ENCODE results near the gene CAPN3. TPM values are rescaled to one million over a fixed set of nuclear protein-coding genes. Genes with fewer than 3 reads are reported as not detected.
A peak's percentile ranks its signal among the peaks of the same experiment; 100 is the strongest.
"Not testable (repeated sequence)": the region's sequence is repeated elsewhere in the genome, so short reads cannot be mapped to it uniquely, and the experiment has no call there.

Gene CAPN3
- 100 to 1,000 TPM in 3 of 4 donors, 10 to 100 TPM in 1; 96.8 to 263 (median 163) TPM for total RNA-seq

GRCh38 chr15:42359249-42359648 is at the start of gene CAPN3:
Gene CAPN3, plus strand, starts transcription at chr15:42359501. Its CDS starts 305 bp downstream, at chr15:42359806.
- peak; percentile 78 to 88 for ATAC-seq
- in situ Hi-C loops (cut with MboI; ENCODE audit: low sequenced_read_pairs in 4 of 4), result no loop called here

GRCh38 chr15:42313463-42313862 is 45.8 kb upstream of the CAPN3 start:
- peaks cover 5 to 29% of the 10 kb centered on the region in 2 donors for H3K36me3 ChIP-seq
- in situ Hi-C loops (cut with MboI; ENCODE audit: low sequenced_read_pairs in 4 of 4) (no loop called here), intact Hi-C loops (cut with DNase I; ENCODE audit: low total_unique reads) (loop anchor here (10.0 kb wide), 2 partner anchors 119 to 431 kb away; no protein-coding TSS in a partner anchor)
- H3K27me3 ChIP-seq, result no peaks in the 10 kb centered on the region
- DNase-seq, result no peak
- H3K4me3 ChIP-seq, result no peak overlapping the region
- no peaks in the 10 kb centered on the region for H3K9me3 ChIP-seq
- TF ChIP-seq CTCF (IDR thresholded peaks at IDR 0.05 in 4 of 5, conservative IDR thresholded peaks at IDR 0.05 in 1 of 5), result no peak
- TF ChIP-seq POLR2A (IDR thresholded peaks at IDR 0.05), result no peak
- peak overlapping the region in 2 of 4 donors; percentile 3 to 24 for H3K27ac ChIP-seq
- peaks cover 0 to 23% of the 10 kb centered on the region in 2 donors for H3K4me1 ChIP-seq
- peak in 1 of 2 donors; percentile 14 for ATAC-seq

More at GRCh38 chr15:42359249-42359648, at the start of gene CAPN3:
- Histone ChIP-seq H3K9me3 (no peaks in the 10 kb centered on the region), H3K27ac (peak within 1 kb of the TSS; percentile 93 to 97 (median 96)), H3K4me1 (peaks cover 52 to 58% of the 10 kb centered on the region in 2 donors), H3K27me3 (no peaks in the 10 kb centered on the region), H3K36me3 (no peaks in the 10 kb centered on the region), H3K4me3 (peak within 1 kb of the TSS; percentile 52 to 62 (median 60))
- DNase-seq, result peak; percentile 29 to 65
- TF ChIP-seq POLR2A (IDR thresholded peaks at IDR 0.05), result peak; percentile 50 to 55
- TF ChIP-seq CTCF (IDR thresholded peaks at IDR 0.05 in 4 of 5, conservative IDR thresholded peaks at IDR 0.05 in 1 of 5), result no peak
- intact Hi-C loops (cut with DNase I; ENCODE audit: low total_unique reads), result loop anchor here (2.0 kb wide), 2 partner anchors 28 kb away; no protein-coding TSS in a partner anchor

GRCh38 chr15:42314818-42315217 is 44.5 kb upstream of the CAPN3 start:
- DNase-seq (no peak), ATAC-seq (peak in 1 of 2 donors; percentile 47)
- Histone ChIP-seq H3K4me3 (no peak overlapping the region), H3K36me3 (peaks cover 5 to 16% of the 10 kb centered on the region in 2 donors), H3K27ac (peak overlapping the region in 3 of 4 donors; percentile 13 to 21 (median 19)), H3K4me1 (peaks cover 0 to 23% of the 10 kb centered on the region in 2 donors), H3K27me3 (no peaks in the 10 kb centered on the region), H3K9me3 (no peaks in the 10 kb centered on the region)
- TF ChIP-seq CTCF (IDR thresholded peaks at IDR 0.05 in 4 of 5, conservative IDR thresholded peaks at IDR 0.05 in 1 of 5) (no peak), POLR2A (IDR thresholded peaks at IDR 0.05) (no peak)
- in situ Hi-C loops (cut with MboI; ENCODE audit: low sequenced_read_pairs in 4 of 4) (no loop called here), intact Hi-C loops (cut with DNase I; ENCODE audit: low total_unique reads) (loop anchor here (10.0 kb wide), 2 partner anchors 120 to 430 kb away; no protein-coding TSS in a partner anchor)

GRCh38 chr15:42315521-42315920 is 43.8 kb upstream of the CAPN3 start:
- Histone ChIP-seq H3K27ac (peak overlapping the region in 1 of 4 donors; percentile 19), H3K36me3 (peaks cover 0 to 9% of the 10 kb centered on the region in 2 donors), H3K4me3 (no peak overlapping the region), H3K4me1 (peaks cover 0 to 23% of the 10 kb centered on the region in 2 donors), H3K9me3 (no peaks in the 10 kb centered on the region), H3K27me3 (no peaks in the 10 kb centered on the region)
- DNase-seq (no peak), ATAC-seq (no peak)
- no peak for TF ChIP-seq CTCF (IDR thresholded peaks at IDR 0.05 in 4 of 5, conservative IDR thresholded peaks at IDR 0.05 in 1 of 5)
- no peak for TF ChIP-seq POLR2A (IDR thresholded peaks at IDR 0.05)
- intact Hi-C loops (cut with DNase I; ENCODE audit: low total_unique reads), result loop anchor here (10.0 kb wide), 2 partner anchors 121 to 429 kb away; no protein-coding TSS in a partner anchor
- in situ Hi-C loops (cut with MboI; ENCODE audit: low sequenced_read_pairs in 4 of 4), result no loop called here

GRCh38 chr15:42316282-42316805 is 43.0 kb upstream of the CAPN3 start:
- ATAC-seq; DNase-seq; H3K36me3 ChIP-seq; in situ Hi-C loops (cut with MboI; ENCODE audit: low sequenced_read_pairs in 4 of 4); H3K27ac ChIP-seq; H3K9me3 ChIP-seq; H3K4me3 ChIP-seq; H3K27me3 ChIP-seq: not testable (repeated sequence)
- H3K4me1 ChIP-seq, result peaks cover 0 to 23% of the 10 kb centered on the region in 2 donors
- intact Hi-C loops (cut with DNase I; ENCODE audit: low total_unique reads), result loop anchor here (10.0 kb wide), 2 partner anchors 122 to 428 kb away; no protein-coding TSS in a partner anchor
